ENCODE results near the gene CRB1.
"Not testable (repeated sequence)": the region's sequence is repeated elsewhere in the genome, so short reads cannot be mapped to it uniquely, and the experiment has no call there.

The CRB1 gene

DNA sequence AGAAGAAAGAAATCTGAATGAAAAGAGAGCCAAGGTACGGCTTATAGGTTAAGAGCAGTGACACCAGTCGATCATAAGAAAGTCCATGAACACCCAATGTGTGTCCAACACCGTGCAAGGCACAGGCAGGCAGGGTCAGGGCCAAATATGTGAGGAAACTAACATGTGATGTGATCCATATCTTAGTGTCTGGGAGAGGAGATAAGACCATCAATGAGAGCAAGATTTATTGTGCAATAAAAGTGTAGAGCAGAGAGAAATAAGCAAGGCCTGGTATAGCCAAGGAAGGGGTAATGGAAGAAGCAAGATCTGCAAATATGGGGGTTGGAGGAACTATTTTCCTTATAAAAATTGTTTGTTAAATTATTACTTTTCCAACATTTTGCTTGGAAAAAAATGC lies 198.8 kb downstream of the CRB1 start:
- DNase-seq, result no peak

GRCh38 chr1:197467881-197468280 lies 199.8 kb downstream of the CRB1 start:
- no peak for DNase-seq

DNA sequence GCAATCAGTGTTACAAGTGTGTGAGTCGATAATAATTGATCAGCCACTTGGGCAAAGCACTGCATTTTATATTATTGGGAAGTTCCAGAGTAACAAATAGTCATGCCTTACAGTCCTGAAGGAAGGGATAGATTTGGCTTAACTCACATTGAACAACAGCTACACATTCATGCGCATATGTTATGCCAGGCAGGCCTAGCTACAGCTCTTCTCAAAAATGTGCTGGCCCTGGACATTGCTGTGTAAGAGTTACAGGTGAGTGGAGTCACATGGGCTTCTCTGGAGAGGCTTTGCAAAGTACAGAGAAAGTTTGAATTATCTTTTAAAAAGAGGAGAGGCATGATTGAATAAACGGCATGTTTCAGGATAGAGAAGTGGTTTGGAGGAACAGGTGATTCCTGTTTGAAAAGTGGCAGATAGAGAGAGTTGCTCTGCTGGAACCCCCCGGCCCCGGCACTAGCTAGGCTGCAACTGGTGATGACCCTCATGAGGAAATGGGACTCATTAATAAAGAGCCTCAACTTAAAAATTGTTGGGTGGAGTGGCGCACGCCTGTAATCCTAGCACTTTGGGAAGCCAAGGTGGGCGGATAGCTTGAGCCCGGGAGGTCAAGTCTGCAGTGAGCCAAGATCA lies 200.6 kb downstream of the CRB1 start:
- DNase-seq, result no peak

DNA sequence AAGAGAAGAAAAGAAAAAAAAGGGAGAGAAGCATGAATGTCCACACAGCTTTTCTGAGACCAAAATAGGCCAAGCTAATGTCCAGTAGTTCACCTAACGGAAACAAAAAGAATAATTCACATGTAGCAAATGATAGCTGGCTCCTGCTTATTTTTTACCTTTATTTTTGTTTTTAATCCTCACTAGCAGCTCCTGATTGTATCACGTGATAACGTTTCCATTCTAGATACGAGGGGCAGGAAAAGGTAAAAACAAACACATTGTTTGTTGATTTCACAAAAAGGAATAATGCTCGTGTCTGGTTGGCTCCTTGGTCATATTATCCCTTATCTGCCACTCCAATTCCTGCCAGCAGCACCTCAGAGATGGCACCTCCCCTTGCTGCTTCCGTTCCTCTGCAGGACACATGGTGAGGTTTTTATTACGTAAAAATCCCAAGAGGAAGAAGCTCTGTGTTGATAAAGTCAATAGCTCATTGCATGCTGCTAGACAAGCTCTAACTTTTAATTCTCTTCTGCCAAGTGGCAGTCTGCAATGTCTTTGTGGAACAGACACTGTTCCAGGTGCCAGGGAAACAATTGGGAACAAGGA lies 201.7 kb downstream of the CRB1 start:
- no peak for DNase-seq

- DNase-seq, result no peak
These were observed 202.3 kb downstream of the CRB1 start for GRCh38 chr1:197470330-197470729.

GRCh38 chr1:197471248-197471985 lies 203.4 kb downstream of the CRB1 start:
- peak; percentile 56 for DNase-seq

DNA sequence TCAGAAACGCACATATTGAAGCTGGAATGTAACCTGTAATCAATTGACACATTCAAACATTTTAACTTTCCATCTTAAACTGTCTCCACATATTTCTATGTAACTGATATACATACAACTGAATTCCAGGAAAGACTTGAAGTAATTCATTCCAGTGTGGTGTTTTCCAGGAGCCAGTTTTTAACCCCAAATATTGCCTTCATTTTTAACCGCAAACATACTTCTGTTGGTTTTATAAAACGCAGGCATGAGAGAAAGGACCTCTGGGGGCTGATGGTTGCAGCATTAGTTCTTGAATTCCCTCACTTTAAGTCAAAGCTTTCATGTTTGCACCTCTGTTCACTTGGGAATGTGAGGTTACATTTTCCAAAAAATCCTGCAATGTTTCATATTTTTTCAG lies 204.1 kb downstream of the CRB1 start:
- DNase-seq, result no peak

- DNase-seq, result no peak
These were observed 212.4 kb downstream of the CRB1 start for GRCh38 chr1:197480446-197480845.

DNA sequence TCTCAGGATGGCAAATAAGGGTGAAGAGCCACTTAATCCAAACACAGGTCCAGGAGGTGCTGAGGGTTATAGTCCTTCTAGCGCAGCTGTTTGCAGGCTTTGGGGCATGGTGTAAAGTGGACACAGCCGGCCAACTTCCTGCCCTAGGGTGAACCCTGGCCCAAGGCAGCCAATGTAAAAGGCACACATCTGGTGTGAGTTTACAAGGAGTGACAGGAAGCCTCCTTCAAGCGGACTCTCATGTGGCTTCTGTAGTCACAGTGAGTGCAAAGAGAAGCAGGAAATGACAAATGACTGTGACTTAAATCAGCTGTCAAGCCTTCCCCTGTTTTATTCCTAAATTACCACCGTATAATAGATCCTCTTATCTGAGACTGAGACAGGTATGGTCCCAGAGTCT lies 213.0 kb downstream of the CRB1 start:
- no peak for DNase-seq

DNA sequence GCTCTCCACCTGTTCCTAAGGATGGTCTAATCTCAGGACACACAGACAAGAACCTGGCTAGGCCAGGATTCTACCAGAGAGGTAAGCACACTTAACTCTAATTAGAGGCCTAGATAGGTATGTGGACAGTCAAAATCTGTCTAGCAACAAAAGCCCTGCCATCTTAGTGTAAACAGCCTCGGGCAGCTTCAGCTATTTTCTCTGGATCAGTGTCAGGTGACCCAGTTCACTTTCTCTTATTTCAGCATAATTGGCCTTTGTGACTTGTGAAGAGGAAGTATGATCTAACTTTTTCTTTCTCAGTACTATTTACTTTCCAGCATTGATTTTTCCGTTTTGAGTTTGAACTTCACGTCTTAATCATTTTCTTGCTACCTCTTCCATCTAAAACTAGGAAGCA lies 217.7 kb downstream of the CRB1 start:
- no peak for DNase-seq

- DNase-seq, result no peak
These were observed 218.9 kb downstream of the CRB1 start for GRCh38 chr1:197486946-197487345.

GRCh38 chr1:197491505-197491904 lies 223.5 kb downstream of the CRB1 start:
- not testable (repeated sequence) for DNase-seq

- no peak for DNase-seq
These were observed 228.7 kb downstream of the CRB1 start for GRCh38 chr1:197496722-197497121.

GRCh38 chr1:197510691-197511378 lies 242.8 kb downstream of the CRB1 start:
- DNase-seq, result no peak

DNA sequence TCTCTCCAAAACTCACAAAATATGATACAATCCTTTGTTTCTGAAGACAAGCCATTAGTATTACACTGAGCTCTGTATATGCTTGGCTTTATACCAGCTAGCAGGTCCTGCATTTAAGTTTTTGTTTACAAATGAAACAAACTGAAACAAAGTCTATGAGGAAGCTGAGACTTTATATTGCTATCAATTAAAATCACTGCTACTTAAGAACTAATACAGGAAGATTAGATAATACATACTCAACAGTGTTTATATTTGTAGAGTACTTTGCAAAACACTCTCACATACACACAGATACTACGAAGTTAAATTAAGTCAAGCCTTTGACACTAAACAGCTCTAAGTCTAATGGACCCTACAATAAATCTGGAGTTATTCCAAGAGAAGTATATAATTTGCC lies 247.4 kb downstream of the CRB1 start:
- DNase-seq, result no peak

- DNase-seq, result no peak
These were observed 251.8 kb downstream of the CRB1 start for GRCh38 chr1:197519741-197520334.

DNA sequence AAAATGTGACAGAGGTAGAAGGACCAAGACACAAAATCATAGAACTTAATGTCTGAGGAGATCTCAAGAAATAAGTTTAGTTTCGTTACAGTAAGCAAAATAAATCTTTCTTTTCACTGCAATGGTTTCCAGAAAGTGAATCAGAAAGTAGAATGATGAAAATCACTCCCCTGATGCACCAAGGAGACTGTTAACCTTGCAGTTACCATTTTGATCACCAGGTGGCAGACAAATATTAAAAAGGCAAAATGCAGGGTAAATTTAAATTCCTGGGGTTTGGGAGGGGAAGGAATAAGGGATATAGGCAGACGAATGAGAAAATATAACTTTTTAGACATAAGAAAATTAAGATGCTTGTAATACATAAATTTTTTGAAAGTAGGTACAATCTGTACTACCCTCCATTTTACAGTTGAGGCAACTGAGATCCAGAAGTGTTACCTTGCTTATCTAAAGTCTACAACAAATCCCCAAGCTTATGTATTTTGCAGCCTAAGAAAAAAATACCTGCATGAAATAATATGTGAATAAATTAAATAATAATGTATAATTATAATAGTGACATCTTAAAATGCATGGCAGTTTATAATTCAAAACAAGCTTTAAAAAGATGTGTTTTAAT lies 253.2 kb downstream of the CRB1 start:
- no peak for DNase-seq

DNA sequence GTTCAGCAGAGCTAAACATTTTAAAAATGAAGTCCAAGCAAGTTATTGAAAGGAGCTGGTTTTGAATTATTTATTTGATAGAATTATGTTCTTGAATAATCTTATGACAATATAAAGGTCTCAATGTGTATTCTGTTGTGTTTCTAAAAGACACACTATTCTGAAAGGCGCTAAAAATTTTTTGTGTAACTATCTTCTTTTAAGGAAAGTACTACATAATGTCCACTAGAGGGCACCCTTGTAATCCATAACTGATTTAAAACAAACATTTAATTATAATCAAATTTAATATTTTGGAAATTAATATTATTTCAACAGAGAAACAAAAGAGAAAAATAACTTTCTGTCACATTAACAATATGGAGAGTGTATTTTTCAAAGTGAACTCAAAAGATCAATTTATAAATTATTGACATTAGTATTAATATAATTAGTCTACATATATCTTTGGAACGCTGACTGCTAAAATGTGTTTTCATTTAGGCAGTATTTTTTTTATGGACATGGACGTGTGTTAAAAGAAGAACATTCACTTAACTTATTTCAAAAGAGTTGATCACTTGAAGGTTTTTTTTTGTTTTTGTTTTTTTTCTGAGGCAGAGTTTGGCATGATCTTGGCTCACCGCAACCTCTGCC lies 258.8 kb downstream of the CRB1 start:
- DNase-seq, result no peak

Measured in right forelimb (tissue), 1 donor.